Loucy (cell line): ENCODE results near the gene MIR17HG.

Experiments used
- H2AFZ ChIP-seq: fragments of 200-600 bp; sonication (generic); 2 replicates; pipeline ENCODE4 v1.6.0; 2016; ENCODE audit warnings: antibody characterized with exemption, mild to moderate bottlenecking, low read length, moderate library complexity
- H3F3A ChIP-seq: fragments of 200-600 bp; 2 replicates; pipeline ENCODE4 v1.6.0; 2016; ENCODE audit warnings: antibody characterized with exemption, low read depth, mild to moderate bottlenecking
- H3K27me3 ChIP-seq: fragments of 200-600 bp; sonication (generic); 2 replicates; pipeline ENCODE4 v1.6.1; 2014; ENCODE audit warnings: low read length, mild to moderate bottlenecking; ENCODE audit not compliant: insufficient read depth, poor library complexity, severe bottlenecking
- H3K36me3 ChIP-seq: fragments of 200-600 bp; sonication (generic); 2 replicates; pipeline ENCODE4 v1.6.1; 2016; ENCODE audit warnings: low read length; ENCODE audit not compliant: insufficient read depth
- H3K4me1 ChIP-seq: fragments of 200-600 bp; sonication (generic); 2 replicates; pipeline ENCODE4 v1.5.1; 2014; ENCODE audit warnings: low read length, mild to moderate bottlenecking; ENCODE audit not compliant: insufficient read depth, poor library complexity, severe bottlenecking
- H3K4me2 ChIP-seq: fragments of 200-600 bp; sonication (generic); 2 replicates; pipeline ENCODE4 v1.6.0; 2014; ENCODE audit warnings: antibody characterized with exemption, low read length, low read depth, mild to moderate bottlenecking; ENCODE audit not compliant: poor library complexity, severe bottlenecking
- H3K4me3 ChIP-seq: fragments of 200-600 bp; sonication (generic); 2 replicates; pipeline ENCODE4 v1.5.1; 2014; ENCODE audit warnings: low read length, mild to moderate bottlenecking, mixed read lengths; ENCODE audit not compliant: poor library complexity, severe bottlenecking
- H3K79me2 ChIP-seq: fragments of 200-600 bp; sonication (generic); 2 replicates; pipeline ENCODE4 v1.6.1; 2014; ENCODE audit warnings: low read length; ENCODE audit not compliant: insufficient read depth
- H3K9ac ChIP-seq: fragments of 200-600 bp; sonication (generic); 2 replicates; pipeline ENCODE4 v1.6.0; 2014; ENCODE audit warnings: mild to moderate bottlenecking, low read depth, low read length, moderate library complexity; ENCODE audit not compliant: poor library complexity, severe bottlenecking
- H3K9me2 ChIP-seq: fragments of 200-600 bp; sonication (generic); replicated peaks from 2 replicates; pipeline ENCODE4 v1.6.1; 2016; ENCODE audit warnings: low read depth, low read length, mixed read lengths
- H3K9me3 ChIP-seq: fragments of 200-600 bp; sonication (generic); 2 replicates; pipeline ENCODE4 v1.6.1; 2014; ENCODE audit warnings: mild to moderate bottlenecking, antibody characterized with exemption, low read length, low read depth; ENCODE audit not compliant: insufficient read depth
- H4K20me1 ChIP-seq: fragments of 200-600 bp; sonication (generic); 2 replicates; pipeline ENCODE4 v1.6.0; 2014; ENCODE audit warnings: antibody characterized with exemption, low read length, mild to moderate bottlenecking; ENCODE audit not compliant: insufficient read depth, poor library complexity, severe bottlenecking
- CTCF ChIP-seq: fragments of 200-600 bp; sonication (generic); conservative IDR thresholded peaks from 2 replicates; pipeline ENCODE4 v1.5.1; 2014; ENCODE audit warnings: mild to moderate bottlenecking, antibody characterized with exemption, low read length
- EZH2phosphoT487 ChIP-seq: fragments of 200-600 bp; IDR thresholded peaks from 2 replicates; pipeline ENCODE4 v1.6.1; 2018; ENCODE audit warnings: antibody characterized with exemption, mild to moderate bottlenecking, moderate library complexity, borderline replicate concordance

Gene MIR17HG

GRCh38 chr13:91361755-91362271 is 14.3 kb downstream of the MIR17HG start:
- H3K9me2 ChIP-seq: no peaks in the 10 kb centered on the region
- peaks cover 8% of the 10 kb centered on the region; the same call in 1 of the 2 replicates for H3K36me3 ChIP-seq
- H3K27me3 ChIP-seq: no peaks in the 10 kb centered on the region
- no peaks in the 10 kb centered on the region for H3K79me2 ChIP-seq
- no peaks in the 10 kb centered on the region for H3K4me1 ChIP-seq
- H4K20me1 ChIP-seq: peaks cover 24% of the 10 kb centered on the region
- H3K4me3 ChIP-seq: no peak overlapping the region
- H3K9ac ChIP-seq: no peak overlapping the region
- TF ChIP-seq CTCF (no peak), EZH2phosphoT487 (no peak)
- H3K9me3 ChIP-seq: no peaks in the 10 kb centered on the region
- H3K4me2 ChIP-seq: no peak overlapping the region
- peaks cover 11% of the 10 kb centered on the region; the same call in 1 of the 2 replicates for H3F3A ChIP-seq
- no peak overlapping the region for H2AFZ ChIP-seq

- Histone ChIP-seq H3F3A (peaks cover under 1% of the 10 kb centered on the region; the same call in 1 of the 2 replicates), H3K27me3 (no peaks in the 10 kb centered on the region), H3K9me3 (no peaks in the 10 kb centered on the region), H2AFZ (no peak overlapping the region), H3K9me2 (no peaks in the 10 kb centered on the region), H4K20me1 (peaks cover 13% of the 10 kb centered on the region), H3K4me3 (no peak overlapping the region), H3K4me1 (no peaks in the 10 kb centered on the region), H3K36me3 (no peaks in the 10 kb centered on the region), H3K79me2 (no peaks in the 10 kb centered on the region), H3K9ac (no peak overlapping the region), H3K4me2 (no peak overlapping the region)
- TF ChIP-seq EZH2phosphoT487 (no peak), CTCF (no peak)
These were observed 15.4 kb downstream of the MIR17HG start for GRCh38 chr13:91362908-91363307.

GRCh38 chr13:91368101-91368500 is 20.6 kb downstream of the MIR17HG start:
- Histone ChIP-seq H3K4me3 (no peak overlapping the region), H2AFZ (no peak overlapping the region), H3K36me3 (no peaks in the 10 kb centered on the region), H3K9me2 (no peaks in the 10 kb centered on the region), H3F3A (no peaks in the 10 kb centered on the region), H3K9me3 (no peaks in the 10 kb centered on the region), H3K4me1 (no peaks in the 10 kb centered on the region), H4K20me1 (no peaks in the 10 kb centered on the region), H3K79me2 (no peaks in the 10 kb centered on the region), H3K27me3 (no peaks in the 10 kb centered on the region), H3K9ac (no peak overlapping the region), H3K4me2 (no peak overlapping the region)
- TF ChIP-seq CTCF (no peak), EZH2phosphoT487 (no peak)
